Activated CD8-positive, alpha-beta T cell treated with anti-CD3 and anti-CD28 coated beads for 36 hours (primary cell): ENCODE measurements around the gene COL6A5. TPM values are rescaled to one million over a fixed set of nuclear protein-coding genes. Genes with fewer than 3 reads are reported as not detected.

Experiments used
- ATAC-seq: fragments of 200-7000 bp; cut with Tn5 transposase; one replicate; pipeline ENCODE4 v1.10.0; 2021; ENCODE audit warnings: mild to moderate bottlenecking, moderate library complexity
- CTCF ChIA-PET: fragments of 350-600 bp; sonication (Branson Sonifier 250); formaldehyde crosslinking; loops from one replicate; lab custom pipeline; 2021; ENCODE audit warnings: antibody characterized with exemption; lab: Charles Lee
- POLR2A ChIA-PET: fragments of 350-600 bp; sonication (Branson Sonifier 250); formaldehyde crosslinking; loops from one replicate; lab custom pipeline; 2021; ENCODE audit warnings: antibody characterized with exemption; lab: Charles Lee
- DNase-seq: peaks from one replicate; pipeline ENCODE4 v3.0.0-alpha.2; 2020
- H3K27ac Mint-ChIP-seq: one replicate; pipeline ENCODE4 v1.8.0; 2021; ENCODE audit warnings: mild to moderate bottlenecking, mixed read lengths
- H3K27me3 Mint-ChIP-seq: one replicate; pipeline ENCODE4 v1.8.0; 2021; ENCODE audit warnings: mixed read lengths
- H3K36me3 Mint-ChIP-seq: one replicate; pipeline ENCODE4 v1.8.0; 2021; ENCODE audit warnings: low read depth, mixed read lengths
- H3K4me1 Mint-ChIP-seq: one replicate; pipeline ENCODE4 v1.8.0; 2021; ENCODE audit warnings: low read depth, mixed read lengths
- H3K4me3 Mint-ChIP-seq: one replicate; pipeline ENCODE4 v1.8.0; 2021; ENCODE audit warnings: mild to moderate bottlenecking, moderate library complexity, mixed read lengths
- H3K9me3 Mint-ChIP-seq: one replicate; pipeline ENCODE4 v1.8.0; 2021; ENCODE audit warnings: mixed read lengths
- intact Hi-C: fragments of 100-400 bp; cut with micrococcal nuclease; formaldehyde crosslinking; loops from one replicate; pipeline ENCODE4 v1.10.0; 2022
- total RNA-seq, 2 experiments: library from RNA; stranded (reverse); gene quantifications; one replicate each; pipeline ENCODE4 v1.2.3, GENCODE V29; 2021
- TF ChIP-seq, protein P1 (sequence below): fragments of 200-600 bp; IDR thresholded peaks from one replicate; pipeline ENCODE4 v1.8.0; 2022; ENCODE audit warnings: antibody characterized with exemption, mild to moderate bottlenecking

COL6A5 gene
- total RNA-seq, 2 experiments from 2014 or later, result not detected

DNA sequence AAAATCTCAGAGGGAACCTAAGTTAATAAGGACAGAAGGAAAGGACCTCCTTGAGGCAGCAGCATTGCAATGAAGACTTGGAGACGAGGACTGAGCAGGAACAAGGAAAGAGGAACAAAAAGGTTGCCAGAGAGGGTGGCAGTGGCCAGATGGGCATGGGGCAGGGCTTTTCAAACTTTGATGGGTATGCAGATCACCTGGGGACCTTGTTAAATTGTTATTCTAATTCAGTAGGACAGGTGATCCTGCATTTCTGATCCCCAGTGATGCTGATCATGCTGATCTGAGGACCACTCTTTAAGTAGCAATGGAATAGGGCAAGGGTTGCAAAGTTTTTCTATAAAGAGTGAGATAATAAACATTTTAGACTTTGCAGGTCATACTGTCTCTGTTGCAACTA lies 182.6 kb downstream of the COL6A5 start:
- ChIA-PET CTCF (interaction anchor here (2.1 kb wide), 1 partner anchor 10 kb away, joined by 12 read pairs; no protein-coding TSS in a partner anchor), POLR2A (no interaction called here)
- ATAC-seq (no peak), DNase-seq (no peak)
- Mint-ChIP-seq H3K27ac (no peak overlapping the region), H3K9me3 (no peaks in the 10 kb centered on the region), H3K4me1 (peaks cover 10% of the 10 kb centered on the region), H3K4me3 (no peak overlapping the region), H3K36me3 (no peaks in the 10 kb centered on the region), H3K27me3 (peaks cover 10% of the 10 kb centered on the region)
- intact Hi-C loops, result no loop called here
- TF ChIP-seq, protein P1, sequence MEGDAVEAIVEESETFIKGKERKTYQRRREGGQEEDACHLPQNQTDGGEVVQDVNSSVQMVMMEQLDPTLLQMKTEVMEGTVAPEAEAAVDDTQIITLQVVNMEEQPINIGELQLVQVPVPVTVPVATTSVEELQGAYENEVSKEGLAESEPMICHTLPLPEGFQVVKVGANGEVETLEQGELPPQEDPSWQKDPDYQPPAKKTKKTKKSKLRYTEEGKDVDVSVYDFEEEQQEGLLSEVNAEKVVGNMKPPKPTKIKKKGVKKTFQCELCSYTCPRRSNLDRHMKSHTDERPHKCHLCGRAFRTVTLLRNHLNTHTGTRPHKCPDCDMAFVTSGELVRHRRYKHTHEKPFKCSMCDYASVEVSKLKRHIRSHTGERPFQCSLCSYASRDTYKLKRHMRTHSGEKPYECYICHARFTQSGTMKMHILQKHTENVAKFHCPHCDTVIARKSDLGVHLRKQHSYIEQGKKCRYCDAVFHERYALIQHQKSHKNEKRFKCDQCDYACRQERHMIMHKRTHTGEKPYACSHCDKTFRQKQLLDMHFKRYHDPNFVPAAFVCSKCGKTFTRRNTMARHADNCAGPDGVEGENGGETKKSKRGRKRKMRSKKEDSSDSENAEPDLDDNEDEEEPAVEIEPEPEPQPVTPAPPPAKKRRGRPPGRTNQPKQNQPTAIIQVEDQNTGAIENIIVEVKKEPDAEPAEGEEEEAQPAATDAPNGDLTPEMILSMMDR, result no peak

DNA sequence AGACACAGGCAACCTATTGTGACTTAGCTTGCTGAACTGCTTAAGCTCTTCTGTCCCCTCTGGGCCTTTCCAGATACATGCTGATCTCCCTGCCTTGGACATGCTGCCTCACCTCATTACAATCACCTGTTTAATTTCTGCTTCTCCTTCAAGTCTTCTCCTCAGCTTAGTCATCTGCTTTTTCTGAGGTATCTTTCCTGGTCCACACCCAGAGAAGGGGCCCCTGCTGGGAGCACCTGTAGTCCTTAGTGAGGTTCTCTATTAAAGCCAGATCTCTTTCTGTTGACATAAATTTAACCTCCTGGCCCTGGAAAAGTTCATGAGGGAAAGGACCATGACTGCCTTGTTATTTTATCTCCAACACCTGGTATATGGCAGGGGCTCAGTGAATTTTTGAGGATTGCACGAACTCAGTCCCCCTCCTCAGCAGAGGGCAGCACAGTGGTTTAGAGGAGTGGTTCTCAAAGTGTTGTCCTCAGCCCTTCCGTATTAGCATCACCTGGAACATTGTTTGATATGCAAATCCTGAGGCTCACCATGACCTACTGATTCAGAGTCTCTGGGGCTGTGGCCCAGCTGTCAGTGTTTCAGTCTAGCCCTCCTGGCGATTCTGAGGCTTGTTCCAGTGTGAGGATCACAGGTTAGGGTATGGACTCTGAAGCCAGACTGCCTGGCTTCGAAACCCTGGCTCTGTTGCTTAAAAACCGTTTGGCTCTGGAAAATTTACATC lies 184.2 kb downstream of the COL6A5 start:
- no peak overlapping the region for H3K27ac Mint-ChIP-seq
- ATAC-seq (peak; percentile 27), DNase-seq (no peak)
- intact Hi-C loops, result no loop called here
- ChIA-PET CTCF (no interaction called here), POLR2A (no interaction called here)
- peaks cover 5% of the 10 kb centered on the region for H3K27me3 Mint-ChIP-seq
- no peak overlapping the region for H3K4me3 Mint-ChIP-seq
- TF ChIP-seq, protein P1, result no peak
- H3K4me1 Mint-ChIP-seq, result peaks cover 10% of the 10 kb centered on the region
- no peaks in the 10 kb centered on the region for H3K36me3 Mint-ChIP-seq
- no peaks in the 10 kb centered on the region for H3K9me3 Mint-ChIP-seq

DNA sequence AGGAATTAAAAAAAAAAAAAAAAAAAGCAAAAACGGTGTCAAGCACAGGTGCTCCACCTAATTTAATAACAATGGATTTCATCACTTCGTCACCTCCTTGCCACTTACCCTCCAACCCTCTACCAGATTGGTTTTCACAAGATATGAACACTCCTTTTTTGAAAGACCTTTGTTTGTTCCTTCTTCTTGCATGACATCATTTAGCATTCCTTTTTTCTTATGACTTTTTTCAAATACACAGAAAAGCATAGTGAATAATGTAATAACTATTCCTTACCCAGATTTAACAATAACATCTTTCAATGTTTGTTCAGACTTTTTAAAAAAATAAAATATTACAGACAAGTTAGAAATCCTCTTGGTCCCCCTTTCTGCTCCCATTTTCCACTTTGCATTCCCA lies 187.8 kb downstream of the COL6A5 start:
- no peaks in the 10 kb centered on the region for H3K36me3 Mint-ChIP-seq
- no peaks in the 10 kb centered on the region for H3K9me3 Mint-ChIP-seq
- intact Hi-C loops, result no loop called here
- TF ChIP-seq, protein P1, result no peak
- no peak overlapping the region for H3K27ac Mint-ChIP-seq
- peaks cover 10% of the 10 kb centered on the region for H3K4me1 Mint-ChIP-seq
- no peak for DNase-seq
- ATAC-seq, result no peak
- H3K4me3 Mint-ChIP-seq, result no peak overlapping the region
- H3K27me3 Mint-ChIP-seq, result peaks cover 7% of the 10 kb centered on the region
- ChIA-PET CTCF (no interaction called here), POLR2A (no interaction called here)

Other genes with a start within 250 kb of the COL6A5 start
- gene COL6A6, start 171.5 kb downstream of the COL6A5 start, total RNA-seq, result not detected